SK-N-MC (cell line): ENCODE results near the gene POMP.

ENCODE experiments used
- DNase-seq: peaks from one replicate; pipeline ENCODE4 v3.0.0-alpha.2; 2011; ENCODE audit warnings: low read depth, low spot score
- H3K27ac ChIP-seq: fragments of 200-600 bp; sonication (generic); 2 replicates; pipeline ENCODE4 v1.5.1; 2016; ENCODE audit warnings: mixed run types
- H3K36me3 ChIP-seq: fragments of 200-600 bp; sonication (generic); 2 replicates; pipeline ENCODE4 v1.6.1; 2017; ENCODE audit warnings: antibody characterized with exemption, low read length, mixed read lengths; ENCODE audit not compliant: insufficient read depth
- H3K4me3 ChIP-seq: fragments of 200-600 bp; sonication (generic); 2 replicates; pipeline ENCODE4 v1.5.1; 2016
- H3K9ac ChIP-seq: fragments of 200-600 bp; sonication (generic); 2 replicates; pipeline ENCODE4 v1.8.0; 2017; ENCODE audit warnings: mixed run types, mixed read lengths; ENCODE audit not compliant: insufficient read length
- H3K9me3 ChIP-seq: fragments of 200-600 bp; sonication (generic); 2 replicates; pipeline ENCODE4 v1.6.1; 2017; ENCODE audit warnings: low read depth, mild to moderate bottlenecking, antibody characterized with exemption, low read length, moderate library complexity, mixed read lengths
- EZH2 ChIP-seq: fragments of 200-600 bp; sonication (generic); IDR thresholded peaks from one replicate; pipeline ENCODE4 v1.6.1; 2017; ENCODE audit warnings: antibody characterized with exemption
- FOXP2 ChIP-seq: optimal IDR thresholded peaks from 2 replicates; pipeline ENCODE3; 2011; ENCODE audit warnings: mild to moderate bottlenecking, moderate library complexity; ENCODE audit not compliant: insufficient read depth; ENCODE audit errors: extremely low read length, control extremely low read depth
- POLR2AphosphoS5 ChIP-seq: IDR thresholded peaks from 2 replicates; pipeline ENCODE4 v1.6.1; 2012; ENCODE audit warnings: mild to moderate bottlenecking, low read depth, low read length, borderline replicate concordance

POMP gene

GRCh38 chr13:28717170-28717569 is 58.2 kb downstream of the POMP start:
- no peak overlapping the region for H3K27ac ChIP-seq
- H3K36me3 ChIP-seq, result no peaks in the 10 kb centered on the region
- no peak for TF ChIP-seq FOXP2
- TF ChIP-seq POLR2AphosphoS5, result no peak
- no peak overlapping the region for H3K9ac ChIP-seq
- H3K4me3 ChIP-seq, result no peak overlapping the region
- no peak for DNase-seq
- H3K9me3 ChIP-seq, result no peaks in the 10 kb centered on the region

DNA sequence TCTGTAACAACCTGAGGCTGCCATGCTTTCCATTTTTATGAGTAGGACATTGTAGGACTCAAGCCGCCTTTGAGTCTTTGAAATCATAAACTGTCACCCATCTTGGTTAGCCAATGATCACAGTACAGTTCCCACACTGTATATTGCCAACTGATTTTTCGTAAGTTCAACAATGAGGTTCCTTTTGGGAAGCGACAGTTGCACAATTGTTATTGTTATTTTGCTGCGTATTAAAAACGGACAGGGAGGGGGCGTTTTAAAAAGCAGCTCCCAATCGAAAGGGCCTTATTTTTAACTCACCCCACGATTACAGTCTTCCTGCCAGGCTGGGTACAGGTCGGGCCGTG is 59.2 kb downstream of the POMP start:
- H3K9ac ChIP-seq, result no peak overlapping the region
- no peak overlapping the region for H3K27ac ChIP-seq
- DNase-seq, result no peak
- no peaks in the 10 kb centered on the region for H3K9me3 ChIP-seq
- H3K4me3 ChIP-seq, result peak overlapping the region; percentile 85
- TF ChIP-seq FOXP2 (no peak), POLR2AphosphoS5 (no peak), EZH2 (no peak)
- H3K36me3 ChIP-seq, result no peaks in the 10 kb centered on the region

GRCh38 chr13:28718543-28719226 is 59.8 kb downstream of the POMP start, which contains the start of gene SLC46A3:
Gene SLC46A3, minus strand, starts transcription at chr13:28718970. Its CDS starts 972 bp downstream, at chr13:28717998.
- Histone ChIP-seq H3K9ac (peak within 1 kb of the TSS; percentile 63), H3K4me3 (peak within 1 kb of the TSS; percentile 85), H3K36me3 (no peaks in the 10 kb centered on the region), H3K27ac (peak within 1 kb of the TSS; percentile 23; the same call in 1 of the 2 replicates), H3K9me3 (no peaks in the 10 kb centered on the region)
- no peak for TF ChIP-seq FOXP2
- TF ChIP-seq POLR2AphosphoS5, result no peak
- TF ChIP-seq EZH2, result no peak
- no peak for DNase-seq

- H3K9ac ChIP-seq, result peak overlapping the region; percentile 63
- H3K27ac ChIP-seq, result peak overlapping the region; percentile 23; the same call in 1 of the 2 replicates
- H3K4me3 ChIP-seq, result peak overlapping the region; percentile 85
- TF ChIP-seq POLR2AphosphoS5 (no peak), FOXP2 (no peak), EZH2 (no peak)
- no peaks in the 10 kb centered on the region for H3K9me3 ChIP-seq
- no peak for DNase-seq
- no peaks in the 10 kb centered on the region for H3K36me3 ChIP-seq
Measured at GRCh38 chr13:28719227-28720055, 60.5 kb downstream of the POMP start.

GRCh38 chr13:28723806-28724205 is 64.9 kb downstream of the POMP start:
- no peak overlapping the region for H3K9ac ChIP-seq
- DNase-seq, result no peak
- H3K27ac ChIP-seq, result no peak overlapping the region
- no peaks in the 10 kb centered on the region for H3K36me3 ChIP-seq
- H3K9me3 ChIP-seq, result no peaks in the 10 kb centered on the region
- H3K4me3 ChIP-seq, result no peak overlapping the region
- TF ChIP-seq FOXP2 (no peak), EZH2 (no peak), POLR2AphosphoS5 (no peak)

DNA sequence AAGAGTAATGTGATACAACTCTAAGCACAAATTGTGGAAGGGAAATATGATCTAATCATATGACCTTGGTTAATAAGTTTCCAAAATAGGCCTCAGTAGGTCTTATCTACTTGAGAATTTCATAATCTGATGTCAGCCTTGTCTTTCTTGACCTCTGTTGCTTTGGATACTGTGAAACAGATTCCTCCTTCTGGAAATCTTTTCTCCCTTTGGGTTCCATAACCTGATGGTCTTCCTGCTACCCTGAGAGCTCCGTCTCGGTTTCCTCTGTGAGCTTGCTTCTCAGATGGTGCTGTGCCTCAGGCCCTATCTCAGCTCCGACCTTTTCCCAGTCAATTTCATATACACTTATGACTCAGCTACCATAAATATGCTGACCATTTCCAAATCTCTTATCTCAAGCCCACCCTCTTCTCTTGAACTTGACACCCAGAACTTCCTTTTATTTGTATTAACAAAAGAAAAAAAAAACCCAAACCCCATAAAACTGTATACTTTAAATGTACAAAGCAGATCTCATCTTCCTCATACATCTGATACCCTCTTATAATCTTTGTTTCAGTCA is 66.2 kb downstream of the POMP start:
- no peak for DNase-seq
- H3K9ac ChIP-seq, result no peak overlapping the region
- TF ChIP-seq EZH2, result no peak
- TF ChIP-seq FOXP2, result no peak
- no peak for TF ChIP-seq POLR2AphosphoS5
- H3K4me3 ChIP-seq, result no peak overlapping the region
- H3K27ac ChIP-seq, result no peak overlapping the region
- no peaks in the 10 kb centered on the region for H3K9me3 ChIP-seq
- no peaks in the 10 kb centered on the region for H3K36me3 ChIP-seq
